ENCODE data around the gene DROSHA. TPM values are rescaled to one million over a fixed set of nuclear protein-coding genes. Genes with fewer than 3 reads are reported as not detected.

The DROSHA gene
- total and polyA plus RNA-seq, 10 donors = 34.8 to 68.5 (median 46.0) TPM

DNA sequence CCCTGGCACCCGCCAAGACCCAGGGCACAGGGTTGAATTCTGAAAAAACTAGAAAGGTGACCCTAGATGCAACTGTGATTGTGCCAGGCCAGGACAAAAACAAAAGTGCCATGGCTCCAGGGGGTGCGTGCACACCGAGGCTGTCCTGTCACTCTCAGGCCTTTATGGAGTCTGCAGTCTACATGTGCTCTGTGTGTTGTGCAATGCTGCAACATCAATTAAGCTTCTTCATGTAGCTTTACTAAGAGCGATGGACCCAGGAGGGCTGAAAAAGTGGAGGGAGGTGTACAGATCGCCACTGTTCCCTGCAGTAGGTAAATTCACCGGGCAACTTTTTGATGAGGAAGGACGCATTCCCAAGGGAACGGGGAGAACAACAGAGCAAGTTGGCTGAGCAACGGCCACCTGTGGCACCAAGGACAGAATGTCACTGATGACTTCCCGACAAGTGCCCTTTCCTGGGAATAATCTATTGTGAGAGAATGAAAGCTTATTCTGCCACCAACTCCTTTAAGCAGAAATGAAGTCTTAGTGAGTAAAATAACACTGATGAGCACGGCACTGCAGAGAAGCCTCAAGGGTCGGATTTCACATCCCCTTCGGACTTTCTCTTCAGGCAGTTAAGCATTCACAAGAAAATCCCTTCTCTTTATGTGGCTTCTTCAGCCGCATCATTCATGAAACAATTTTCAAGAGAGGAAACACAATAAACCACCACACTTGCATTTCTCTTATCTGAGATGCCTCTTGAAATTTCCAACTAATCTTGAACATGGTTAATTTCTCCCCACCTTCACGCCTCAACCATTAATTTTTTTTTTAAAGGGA lies 149.6 kb downstream of the DROSHA start:
- no peak for DNase-seq
- H3K9me3 ChIP-seq = peaks cover 0 to 2% (median 0%) of the 10 kb centered on the region in 8 donors
- peaks cover 0 to 8% (median 0%) of the 10 kb centered on the region in 7 donors for H3K27me3 ChIP-seq (replicated peaks in 1 of 7)
- no peak overlapping the region for H3K4me3 ChIP-seq
- H3K27ac ChIP-seq = no peak overlapping the region
- no peaks in the 10 kb centered on the region for H3K36me3 ChIP-seq
- 56 to 71% (median 62%) methylated on average over 15 of the region's 15 CpGs for WGBS, 5 donors
- no peaks in the 10 kb centered on the region for H3K4me1 ChIP-seq
- TF ChIP-seq POLR2A (IDR thresholded peaks at IDR 0.05) (no peak), POLR2AphosphoS5 (IDR thresholded peaks at IDR 0.05) (no peak)
- TF ChIP-seq, protein P1, sequence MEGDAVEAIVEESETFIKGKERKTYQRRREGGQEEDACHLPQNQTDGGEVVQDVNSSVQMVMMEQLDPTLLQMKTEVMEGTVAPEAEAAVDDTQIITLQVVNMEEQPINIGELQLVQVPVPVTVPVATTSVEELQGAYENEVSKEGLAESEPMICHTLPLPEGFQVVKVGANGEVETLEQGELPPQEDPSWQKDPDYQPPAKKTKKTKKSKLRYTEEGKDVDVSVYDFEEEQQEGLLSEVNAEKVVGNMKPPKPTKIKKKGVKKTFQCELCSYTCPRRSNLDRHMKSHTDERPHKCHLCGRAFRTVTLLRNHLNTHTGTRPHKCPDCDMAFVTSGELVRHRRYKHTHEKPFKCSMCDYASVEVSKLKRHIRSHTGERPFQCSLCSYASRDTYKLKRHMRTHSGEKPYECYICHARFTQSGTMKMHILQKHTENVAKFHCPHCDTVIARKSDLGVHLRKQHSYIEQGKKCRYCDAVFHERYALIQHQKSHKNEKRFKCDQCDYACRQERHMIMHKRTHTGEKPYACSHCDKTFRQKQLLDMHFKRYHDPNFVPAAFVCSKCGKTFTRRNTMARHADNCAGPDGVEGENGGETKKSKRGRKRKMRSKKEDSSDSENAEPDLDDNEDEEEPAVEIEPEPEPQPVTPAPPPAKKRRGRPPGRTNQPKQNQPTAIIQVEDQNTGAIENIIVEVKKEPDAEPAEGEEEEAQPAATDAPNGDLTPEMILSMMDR (IDR thresholded peaks at IDR 0.05 in 8 of 11, conservative IDR thresholded peaks at IDR 0.05 in 3 of 11) = no peak
- intact Hi-C loops (cut with DNase I; ENCODE audit: low total_unique reads) = no loop called here

DNA sequence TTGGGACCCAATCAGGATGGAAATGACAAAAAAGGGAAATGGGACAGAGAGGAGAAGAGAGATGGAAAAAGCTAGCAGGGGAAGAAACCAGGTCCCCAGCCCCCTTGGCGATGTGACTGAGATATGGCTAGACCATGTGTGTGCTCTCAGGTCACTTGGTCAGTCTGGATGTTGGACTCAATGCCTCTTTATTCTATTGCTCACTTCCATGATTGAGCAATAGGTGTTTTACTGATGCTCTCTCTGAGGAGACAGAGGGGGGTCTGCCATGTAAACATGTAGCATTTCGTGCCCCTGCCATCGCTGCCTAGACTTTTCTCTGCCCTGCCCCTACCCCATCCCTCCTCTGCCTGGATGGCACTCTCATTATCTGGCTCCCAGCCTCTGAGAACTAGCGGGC lies 150.6 kb downstream of the DROSHA start:
- DNase-seq = no peak
- Histone ChIP-seq H3K9me3 (no peaks in the 10 kb centered on the region), H3K27me3 (replicated peaks in 1 of 7) (peaks cover 0 to 8% (median 0%) of the 10 kb centered on the region in 7 donors), H3K36me3 (no peaks in the 10 kb centered on the region), H3K4me1 (no peaks in the 10 kb centered on the region), H3K27ac (no peak overlapping the region), H3K4me3 (no peak overlapping the region)
- intact Hi-C loops (cut with DNase I; ENCODE audit: low total_unique reads) = no loop called here
- TF ChIP-seq POLR2A (IDR thresholded peaks at IDR 0.05) (no peak), POLR2AphosphoS5 (IDR thresholded peaks at IDR 0.05) (no peak)
- TF ChIP-seq, protein P1 (IDR thresholded peaks at IDR 0.05 in 8 of 11, conservative IDR thresholded peaks at IDR 0.05 in 3 of 11) = no peak
- WGBS, 5 donors = 67 to 91% (median 87%) methylated on average over 4 of the region's 4 CpGs

DNA sequence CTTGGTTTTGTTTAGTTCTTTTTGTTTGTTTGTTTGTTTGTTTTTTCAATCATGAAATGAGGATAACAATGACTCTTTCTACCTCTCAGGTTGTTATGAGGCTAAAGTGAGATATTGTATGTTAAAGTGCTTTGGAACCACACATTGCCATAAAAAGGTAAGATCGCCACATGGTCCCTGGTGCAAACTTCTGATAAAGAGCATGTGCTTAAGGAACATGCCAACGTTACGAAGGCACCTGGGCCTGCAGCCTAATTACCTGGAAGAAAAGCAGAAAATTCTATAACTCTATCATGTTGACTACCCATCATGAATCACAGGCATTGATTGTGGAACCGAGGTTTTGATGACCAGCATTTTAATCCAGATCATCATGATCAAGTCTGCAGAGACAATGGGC lies 151.8 kb downstream of the DROSHA start:
- no peak for DNase-seq
- no peaks in the 10 kb centered on the region for H3K9me3 ChIP-seq
- peaks cover 0 to 8% (median 0%) of the 10 kb centered on the region in 7 donors for H3K27me3 ChIP-seq (replicated peaks in 1 of 7)
- TF ChIP-seq POLR2AphosphoS5 (IDR thresholded peaks at IDR 0.05) = no peak
- no peak for TF ChIP-seq POLR2A (IDR thresholded peaks at IDR 0.05)
- TF ChIP-seq, protein P1 (IDR thresholded peaks at IDR 0.05 in 8 of 11, conservative IDR thresholded peaks at IDR 0.05 in 3 of 11) = no peak
- H3K36me3 ChIP-seq = no peaks in the 10 kb centered on the region
- H3K4me1 ChIP-seq = no peaks in the 10 kb centered on the region
- intact Hi-C loops (cut with DNase I; ENCODE audit: low total_unique reads) = no loop called here
- 64 to 89% (median 84%) methylated on average over 4 of the region's 4 CpGs for WGBS, 5 donors
- no peak overlapping the region for H3K27ac ChIP-seq
- H3K4me3 ChIP-seq = no peak overlapping the region

DNA sequence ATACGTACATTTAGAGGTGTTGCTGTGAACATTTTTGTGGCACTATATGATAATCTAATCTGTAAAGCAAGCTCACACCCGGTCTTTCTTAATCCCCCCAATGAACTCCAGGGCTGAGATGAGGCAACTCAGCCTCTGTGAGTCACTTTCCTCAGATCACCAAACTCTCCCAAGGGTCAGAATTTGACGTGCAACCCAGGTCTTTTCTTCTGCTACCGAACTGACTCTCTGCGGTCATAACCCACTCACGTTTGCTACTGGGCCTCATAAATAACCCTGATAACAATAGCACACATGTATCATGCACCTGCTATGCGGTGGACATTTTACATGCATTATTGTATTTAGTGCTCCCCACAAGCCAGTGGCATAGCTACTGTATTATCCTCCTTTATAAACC lies 153.1 kb downstream of the DROSHA start:
- no peaks in the 10 kb centered on the region for H3K4me1 ChIP-seq
- H3K9me3 ChIP-seq = no peaks in the 10 kb centered on the region
- 65 to 82% (median 72%) methylated on average over 7 of the region's 7 CpGs for WGBS, 5 donors
- no peak for DNase-seq
- H3K27ac ChIP-seq = no peak overlapping the region
- peaks cover 0 to 8% (median 0%) of the 10 kb centered on the region in 7 donors for H3K27me3 ChIP-seq (replicated peaks in 1 of 7)
- no peak overlapping the region for H3K4me3 ChIP-seq
- intact Hi-C loops (cut with DNase I; ENCODE audit: low total_unique reads) = no loop called here
- no peak for TF ChIP-seq POLR2AphosphoS5 (IDR thresholded peaks at IDR 0.05)
- TF ChIP-seq, protein P1 (IDR thresholded peaks at IDR 0.05 in 8 of 11, conservative IDR thresholded peaks at IDR 0.05 in 3 of 11) = no peak
- no peak for TF ChIP-seq POLR2A (IDR thresholded peaks at IDR 0.05)
- H3K36me3 ChIP-seq = no peaks in the 10 kb centered on the region
